NOMO-1 treated with DMSO at 0.1 percent for 48 hours (cell line): ENCODE results near the gene SGTB.
"Not testable (repeated sequence)": the region's sequence is repeated elsewhere in the genome, so short reads cannot be mapped to it uniquely, and the experiment has no call there.

Experiments used
- DNase-seq: peaks from one replicate; lab custom pipeline; 2025; ENCODE audit not compliant: unreplicated experiment; lab: John Stamatoyannopoulos, UW

Gene SGTB

DNA sequence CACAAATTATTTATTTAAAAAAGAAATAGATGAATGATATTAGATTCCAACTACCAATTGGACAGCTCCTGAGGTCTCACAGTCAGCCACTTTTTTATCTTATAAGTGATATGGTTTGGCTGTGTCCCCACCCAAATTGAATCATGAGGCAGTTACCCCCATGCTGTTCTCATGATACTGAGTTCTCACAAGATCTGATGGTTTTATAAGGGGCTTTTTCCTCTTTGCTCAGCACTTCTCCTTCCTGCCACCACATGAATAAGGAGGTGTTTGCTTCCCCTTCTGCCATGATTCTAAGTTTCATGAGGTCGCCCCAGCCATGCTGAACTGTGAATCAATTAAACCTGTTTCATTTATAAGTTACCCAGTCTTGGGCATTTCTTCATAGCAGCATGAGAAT, 13.0 kb upstream of the SGTB start:
- peak; percentile 42 for DNase-seq

DNA sequence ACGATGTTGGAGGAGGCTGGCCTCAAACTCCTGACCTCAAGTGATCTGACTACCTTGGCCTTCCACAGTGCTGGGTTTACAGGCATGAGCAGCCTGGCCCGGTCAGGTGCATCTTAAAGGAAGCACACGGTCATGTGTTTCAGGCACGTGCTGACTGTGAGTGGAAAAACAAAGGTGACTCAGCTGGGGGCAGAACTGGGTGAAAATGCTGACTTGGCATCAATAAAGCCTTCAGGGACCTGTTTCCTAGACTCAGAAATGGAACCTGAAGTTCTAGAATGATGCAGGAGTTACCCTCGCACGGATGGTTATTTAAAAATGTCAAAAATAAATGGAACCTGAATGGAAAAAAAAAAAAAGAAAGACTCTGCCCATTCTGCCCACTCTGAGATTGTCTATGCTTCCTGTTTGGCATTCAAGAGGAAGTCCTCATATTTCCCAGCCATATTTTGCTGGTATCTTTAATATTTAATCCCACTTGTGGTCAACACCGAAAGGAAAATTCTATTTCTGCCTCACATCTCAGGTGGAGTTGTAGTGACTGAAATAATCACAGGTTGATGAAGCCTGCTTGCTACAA, 12.4 kb upstream of the SGTB start:
- not testable (repeated sequence) for DNase-seq

DNA sequence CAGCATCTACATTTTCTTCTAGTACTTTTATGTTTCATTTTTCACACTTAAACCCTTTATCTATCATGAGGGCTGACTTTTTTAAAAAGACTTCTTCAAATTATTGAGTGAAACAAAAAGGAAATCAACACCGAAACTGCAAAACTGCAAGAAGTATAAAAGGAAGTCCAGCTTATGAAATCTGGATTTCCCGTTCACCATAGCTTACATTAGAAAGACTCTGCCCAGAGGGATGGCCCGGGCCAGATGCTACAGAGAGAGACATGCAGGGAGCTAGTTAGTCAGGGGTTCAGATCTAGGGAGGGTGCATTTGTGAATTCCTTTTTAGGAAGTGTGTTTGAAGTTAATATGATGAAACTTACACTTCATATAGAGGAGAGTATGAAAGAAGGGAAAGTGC, 10.1 kb upstream of the SGTB start:
- peak; percentile 36 for DNase-seq

DNA sequence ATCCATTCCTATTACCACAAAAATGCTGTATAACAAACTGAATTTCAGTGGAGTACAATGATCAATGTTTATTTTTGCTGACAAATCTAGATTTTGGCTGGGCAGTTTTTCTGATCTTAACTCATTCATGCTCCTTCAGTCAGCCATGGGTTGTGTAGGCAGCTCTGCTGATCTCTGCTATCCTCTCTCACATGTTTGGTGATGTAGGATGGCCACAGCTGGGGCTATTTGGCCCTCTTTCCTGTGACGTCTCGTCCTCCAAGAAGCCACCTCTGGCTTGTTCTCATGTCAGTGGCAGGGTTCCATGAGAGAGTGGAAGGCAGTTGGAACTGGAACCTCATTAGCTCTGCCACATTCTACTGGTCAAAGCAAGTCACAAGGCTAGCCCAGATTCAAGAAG, 9.0 kb upstream of the SGTB start:
- no peak for DNase-seq

DNA sequence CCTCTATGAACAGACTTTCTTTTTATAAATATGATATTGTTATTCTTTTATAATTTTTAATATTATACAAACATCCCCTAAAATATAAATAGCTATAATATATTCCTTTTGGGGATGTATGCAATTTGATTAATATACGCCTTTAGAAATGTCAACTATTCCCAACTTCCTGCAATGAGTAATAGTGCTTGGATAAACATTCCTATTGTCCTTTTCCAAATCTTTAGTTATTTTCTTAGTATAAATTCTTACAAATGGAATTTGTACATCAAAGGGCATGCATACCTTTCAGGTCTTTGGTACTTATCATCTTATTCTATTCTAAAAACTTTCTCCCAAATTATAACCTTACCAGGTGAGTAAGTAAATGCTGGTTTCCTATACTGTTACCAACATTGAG, 6.3 kb upstream of the SGTB start:
- DNase-seq: no peak

DNA sequence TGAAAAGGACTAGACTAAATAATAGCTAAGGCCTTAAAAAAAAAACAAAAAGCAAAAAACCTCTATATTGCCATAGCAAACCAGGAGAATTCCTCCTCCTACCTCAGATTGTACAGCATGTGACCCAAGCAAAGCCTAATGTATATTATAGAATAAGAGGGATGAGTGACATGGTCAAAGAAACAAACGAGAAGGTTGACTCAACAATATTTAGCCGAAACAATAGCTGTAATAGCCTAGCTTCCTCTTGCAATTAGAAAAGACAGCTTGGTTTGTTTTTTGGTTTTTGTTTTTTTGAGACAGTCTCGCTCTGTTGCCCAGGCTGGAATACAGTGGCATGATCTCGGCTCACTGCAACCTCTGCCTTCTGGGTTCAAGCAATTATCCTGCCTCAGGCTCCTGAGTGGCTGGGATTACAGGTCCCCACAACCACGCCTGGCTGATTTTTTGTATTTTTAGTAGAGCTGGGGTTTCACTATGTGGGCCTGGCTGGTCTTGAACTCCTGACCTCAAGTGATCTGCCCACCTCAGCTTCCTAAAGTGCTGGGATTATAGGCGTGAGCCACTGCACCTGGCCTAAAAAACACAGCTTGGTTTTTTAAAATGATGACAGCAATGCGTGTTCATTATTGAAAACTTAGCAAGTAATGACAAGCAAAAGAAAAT, 5.7 kb upstream of the SGTB start:
- no peak for DNase-seq

DNA sequence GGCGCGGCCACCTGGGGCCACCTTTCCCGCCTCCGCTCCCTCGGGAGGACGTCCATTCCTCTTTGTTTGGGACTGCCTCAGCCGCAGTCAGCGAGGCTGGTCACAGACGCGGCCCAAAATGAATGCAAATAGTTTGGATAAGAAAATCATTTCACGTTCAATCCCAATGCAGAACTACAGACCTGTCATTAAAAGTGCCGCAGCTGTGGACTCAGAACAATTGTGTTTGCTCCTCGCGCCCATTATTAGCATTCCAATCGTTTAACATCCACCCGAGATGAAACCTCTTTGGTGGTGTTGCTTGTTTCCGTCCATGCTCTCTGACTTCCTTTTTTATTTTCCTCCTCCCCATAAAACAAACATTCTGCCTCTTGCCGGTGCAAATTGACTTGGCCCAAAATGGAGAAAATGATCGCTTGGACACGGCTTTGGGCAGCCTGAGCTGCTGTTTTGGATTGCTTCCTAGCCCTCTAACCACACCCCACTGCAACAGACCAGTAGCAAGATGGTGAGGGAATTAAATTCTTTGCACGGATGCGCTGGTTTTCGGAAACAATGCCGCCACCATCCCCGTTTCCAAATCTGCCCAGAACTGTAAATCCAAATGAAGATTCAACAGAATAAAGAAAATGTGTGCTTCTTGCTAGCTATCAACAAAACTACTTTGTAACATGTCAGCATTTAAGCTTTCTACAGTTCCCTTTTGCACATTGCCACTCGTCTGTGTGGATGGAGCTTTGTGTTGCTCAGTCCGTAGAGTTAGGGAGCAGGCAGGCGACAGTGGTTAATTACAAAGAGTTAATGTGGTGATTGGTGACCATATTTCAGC, 880 bp upstream of the SGTB start:
- DNase-seq: peak; percentile 62

DNA sequence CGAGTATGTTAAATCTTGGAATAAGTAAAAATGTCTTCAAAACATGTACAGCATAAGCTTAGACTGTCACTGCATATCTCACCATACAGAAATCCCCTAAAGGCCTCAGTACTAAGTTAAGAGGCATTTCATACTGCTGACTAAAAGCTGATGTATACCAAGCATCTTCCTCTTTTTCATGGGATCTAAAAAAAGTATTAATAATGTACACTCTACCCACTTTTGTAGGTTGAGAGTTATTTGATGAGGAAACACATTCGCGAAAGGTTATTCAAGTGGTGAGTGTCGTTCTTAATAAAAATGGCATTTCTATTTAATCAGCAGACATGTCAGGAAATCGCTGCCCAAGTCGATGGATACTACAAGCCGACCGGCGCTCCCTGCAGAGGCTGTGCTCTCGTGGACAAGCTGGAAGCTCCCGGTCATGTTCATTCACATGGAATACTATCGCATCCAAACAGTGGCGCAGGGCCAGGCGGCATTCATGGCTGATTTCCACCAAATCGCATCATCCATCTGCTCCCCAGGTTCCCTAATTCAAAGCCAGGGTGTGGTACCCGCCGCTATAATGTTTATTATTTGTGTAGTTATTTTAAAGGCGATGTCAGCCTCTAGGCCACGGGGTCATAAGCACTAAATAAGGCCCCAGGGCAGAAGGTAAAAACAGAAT, 724 bp downstream of the SGTB start:
- DNase-seq: peak; percentile 51

DNA sequence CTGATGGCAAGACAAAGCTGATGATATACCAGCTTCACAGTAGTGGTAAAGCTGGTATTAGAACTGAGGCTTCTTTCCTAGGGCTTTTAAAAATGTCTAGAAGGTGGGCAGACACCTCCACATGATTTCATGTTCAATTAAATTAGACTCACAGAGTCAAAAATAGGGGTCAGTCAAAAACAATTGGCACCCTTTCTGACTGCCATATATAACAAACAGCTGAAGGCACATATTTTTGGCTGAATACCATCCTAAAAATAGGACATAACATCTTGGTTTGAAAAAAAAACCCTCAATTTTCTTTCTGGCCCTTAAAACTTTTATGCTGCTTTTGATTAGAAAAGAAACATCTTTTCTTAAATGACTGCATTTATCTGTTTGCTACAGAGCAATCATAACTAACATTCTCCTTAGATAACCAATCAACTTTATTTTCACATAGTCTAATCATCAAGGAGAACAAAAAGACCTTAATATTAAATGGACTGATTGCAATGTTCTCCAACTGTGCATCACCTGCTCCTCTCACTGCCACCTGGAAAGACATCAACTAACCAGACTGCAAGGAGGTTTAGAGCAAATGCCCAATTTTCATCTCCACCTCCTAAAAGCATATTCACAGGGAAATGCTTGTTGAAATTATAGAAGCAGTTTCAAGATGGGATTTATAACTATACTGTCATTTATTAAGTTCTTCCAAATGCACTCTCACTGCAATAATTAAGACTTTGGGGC, 3.2 kb downstream of the SGTB start:
- no peak for DNase-seq

DNA sequence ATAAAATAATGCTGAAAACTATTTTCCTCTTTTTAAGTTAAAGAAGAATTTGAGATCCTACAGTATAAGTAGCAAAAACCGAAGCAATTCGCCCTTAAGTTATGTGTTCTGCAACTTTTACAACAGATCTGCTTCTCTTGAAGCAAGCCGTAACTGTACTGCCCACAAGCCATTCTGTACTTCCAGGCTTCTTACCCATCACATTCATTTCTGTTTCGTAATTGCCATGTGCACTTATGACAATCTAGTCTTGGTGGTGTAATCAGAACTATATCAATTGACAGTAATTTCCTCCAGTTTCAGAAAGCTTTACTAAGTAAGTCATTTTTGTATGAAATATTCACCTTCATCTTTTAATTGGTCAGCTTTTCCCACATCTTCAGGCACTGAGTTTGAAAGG, 13.8 kb downstream of the SGTB start:
- peak; percentile 70 for DNase-seq

DNA sequence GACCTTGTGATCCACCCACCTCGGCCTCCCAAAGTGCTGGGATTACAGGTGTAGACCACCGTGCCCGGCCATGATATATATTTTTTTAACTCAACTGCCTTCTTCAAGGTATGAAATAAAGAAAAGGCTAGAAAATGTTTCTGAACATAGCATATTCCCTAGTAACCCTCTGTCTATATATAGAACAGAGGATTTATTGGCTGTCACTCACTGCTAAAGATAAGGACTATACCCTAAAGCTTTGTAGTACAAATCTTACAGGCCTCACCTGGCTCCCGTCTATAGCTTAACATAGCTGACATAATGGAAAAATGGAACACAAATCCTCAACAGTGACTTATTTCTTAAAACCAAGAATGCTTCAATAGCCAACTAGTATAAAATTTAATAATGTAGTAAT, 14.2 kb downstream of the SGTB start:
- DNase-seq: no peak

DNA sequence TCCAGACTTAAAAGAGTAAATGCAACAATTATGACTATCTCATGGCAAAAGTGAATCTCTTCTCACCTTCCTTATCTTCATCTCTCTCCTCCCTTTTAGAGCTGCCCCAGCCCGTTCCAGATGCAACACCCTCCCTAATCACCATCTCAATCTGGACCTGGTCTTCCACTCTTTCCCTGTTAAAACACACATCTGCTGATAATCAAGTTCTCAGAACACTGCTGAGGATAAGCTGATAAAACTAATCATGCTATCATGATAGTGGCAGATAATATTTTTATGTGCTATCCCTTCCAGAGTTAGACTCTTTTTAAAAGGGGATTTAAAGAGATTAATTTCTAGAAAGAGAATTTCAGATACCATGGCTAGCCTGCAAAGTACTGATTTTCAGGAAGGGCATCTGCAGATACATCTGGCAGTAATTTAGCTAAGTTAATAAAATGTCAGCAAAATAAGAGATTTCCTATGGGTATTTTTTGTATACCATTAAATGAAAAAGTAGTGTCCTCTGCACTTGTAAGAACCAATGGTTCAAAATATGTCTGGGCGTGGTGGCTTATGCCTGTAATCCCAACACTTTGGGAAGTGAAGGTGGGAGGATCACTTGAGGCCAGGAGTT, 17.2 kb downstream of the SGTB start:
- DNase-seq: no peak

DNA sequence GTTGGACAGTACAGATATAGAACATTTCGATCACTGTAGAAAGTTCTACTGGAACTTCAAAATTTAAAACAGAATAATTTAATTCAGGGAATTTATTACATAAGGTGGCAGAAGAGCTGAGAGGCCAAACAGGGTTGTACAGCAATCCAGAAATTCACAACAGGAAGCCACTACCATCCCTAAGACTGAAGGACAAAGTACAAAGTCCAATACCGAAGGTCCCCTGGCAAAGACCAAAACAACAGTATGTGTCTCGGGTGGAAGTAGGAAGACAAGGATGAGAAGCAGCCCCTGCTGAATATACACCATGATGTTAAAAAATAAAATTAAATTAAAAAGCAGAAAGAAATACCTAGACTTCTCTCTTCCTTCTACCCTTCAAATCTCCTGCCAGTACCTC, 19.9 kb downstream of the SGTB start:
- no peak for DNase-seq

DNA sequence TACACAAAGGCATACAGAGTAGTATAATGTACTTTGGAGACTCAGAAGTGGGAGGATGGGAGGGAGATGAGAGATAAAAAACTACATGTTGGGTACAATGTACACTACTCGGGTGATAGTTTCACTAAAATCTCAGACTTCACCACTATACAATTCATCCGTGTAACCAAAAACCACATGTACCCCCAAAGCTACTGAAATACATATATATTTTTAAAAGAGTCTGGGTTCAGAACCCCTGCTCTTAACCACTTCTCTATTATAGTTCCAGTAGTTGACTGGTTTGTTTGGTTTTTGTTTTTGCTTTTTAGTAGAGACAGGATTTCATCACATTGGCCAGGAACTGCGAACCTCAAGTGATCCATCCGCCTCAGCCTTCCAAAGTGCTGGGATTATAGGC, 22.6 kb downstream of the SGTB start:
- no peak for DNase-seq

DNA sequence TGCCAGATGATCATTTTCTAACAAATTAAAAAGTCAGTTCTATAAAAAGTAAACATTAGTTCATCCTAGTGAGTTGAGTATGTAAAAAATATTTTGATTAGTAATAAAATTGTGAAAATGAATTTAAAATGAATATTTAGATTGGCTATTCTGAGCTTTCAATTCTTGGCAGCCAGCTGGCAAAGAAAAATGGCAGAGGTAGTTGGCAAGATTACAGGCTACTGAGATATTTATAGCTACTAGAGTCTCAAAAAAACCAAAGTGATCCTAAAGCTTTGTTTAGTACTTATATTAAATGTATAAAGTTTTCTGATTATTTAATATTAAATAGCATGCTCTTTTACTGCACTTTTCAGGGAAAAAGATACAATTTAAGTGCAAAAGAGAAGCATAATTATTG, 25.0 kb downstream of the SGTB start:
- DNase-seq: no peak

DNA sequence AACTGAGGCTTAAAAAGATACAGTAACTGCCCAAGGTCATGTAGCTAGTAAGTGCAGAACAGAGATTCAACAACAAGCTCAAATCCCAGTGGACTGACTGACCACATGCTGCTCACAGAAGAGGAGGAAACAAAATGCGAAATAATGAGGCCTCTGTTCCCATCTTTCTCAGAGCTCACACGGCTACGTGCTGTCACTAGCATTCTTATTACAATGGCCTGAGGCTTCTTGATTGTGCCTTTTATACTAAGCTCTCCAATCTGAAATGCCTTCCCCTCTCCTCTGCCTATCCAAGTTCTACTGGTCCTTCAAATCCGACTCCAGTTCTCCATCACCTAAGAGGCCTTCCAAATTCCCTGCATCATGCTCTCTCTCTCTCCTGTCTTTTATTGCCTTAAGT, 26.0 kb downstream of the SGTB start:
- no peak for DNase-seq

DNA sequence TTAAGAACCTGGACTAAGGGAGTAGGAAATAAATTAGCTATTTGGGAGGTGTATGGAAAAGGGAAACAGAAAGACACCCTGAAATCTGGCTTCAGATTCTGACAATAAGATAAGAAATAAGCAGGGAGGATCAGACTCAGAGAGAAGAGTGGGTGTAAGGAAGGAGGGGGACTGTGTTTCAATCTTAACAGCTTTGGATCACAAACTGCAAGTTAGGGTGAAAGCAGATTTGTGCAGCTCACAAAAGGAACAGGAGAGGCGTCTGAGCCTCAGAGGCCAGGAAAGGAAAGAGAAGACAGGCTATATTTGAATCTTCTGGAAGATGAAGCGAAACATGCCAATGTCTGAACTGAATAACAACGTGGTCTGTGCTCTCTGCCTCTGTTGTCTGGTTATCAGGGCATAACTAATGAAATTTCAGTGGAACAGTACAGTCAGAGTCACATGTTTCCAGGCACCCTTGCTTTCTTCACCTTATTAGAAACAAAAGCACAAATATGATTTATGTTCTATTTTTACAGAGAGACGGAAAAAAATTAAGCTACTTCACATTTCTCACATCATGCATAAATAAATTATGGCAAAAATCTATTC, 26.6 kb downstream of the SGTB start:
- no peak for DNase-seq

DNA sequence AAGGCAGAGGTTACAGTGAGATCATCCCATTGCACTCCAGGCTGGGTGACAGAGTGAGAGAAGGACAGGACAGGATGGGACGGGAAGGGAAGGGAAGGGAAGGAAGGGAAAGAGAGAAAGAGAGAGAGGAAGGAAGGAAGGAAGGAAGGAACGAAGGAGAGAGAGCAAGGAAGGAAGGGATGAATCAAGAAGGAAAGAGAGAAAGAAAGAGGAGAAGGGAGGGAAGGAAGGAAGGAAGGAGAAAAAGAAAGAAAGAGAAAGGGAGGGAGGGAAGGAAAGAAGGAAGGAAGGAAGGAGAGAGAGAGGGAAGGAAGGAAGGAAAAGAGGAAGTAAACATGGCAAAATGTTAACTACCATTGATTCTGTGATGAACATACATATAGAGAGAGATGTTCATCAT, 28.8 kb downstream of the SGTB start:
- no peak for DNase-seq

DNA sequence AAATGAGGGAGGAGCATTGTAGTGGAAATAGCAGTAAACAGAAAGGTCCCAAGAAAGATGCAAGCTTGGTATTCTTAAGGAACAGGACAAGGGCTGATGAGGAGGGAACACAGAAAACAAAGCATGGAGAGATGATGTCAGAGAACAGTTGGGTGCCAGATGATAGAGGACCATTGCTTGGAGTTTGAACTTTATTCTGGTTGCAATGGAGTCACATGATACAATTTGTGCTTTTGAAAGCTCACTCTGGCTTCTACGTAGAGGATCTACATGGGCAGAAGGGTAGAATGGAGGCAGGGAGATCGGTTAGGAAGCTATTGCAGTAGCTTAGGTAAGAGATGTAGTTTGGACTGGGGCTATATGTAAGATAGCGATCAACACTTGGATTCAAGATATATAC, 39.8 kb downstream of the SGTB start:
- DNase-seq: no peak

DNA sequence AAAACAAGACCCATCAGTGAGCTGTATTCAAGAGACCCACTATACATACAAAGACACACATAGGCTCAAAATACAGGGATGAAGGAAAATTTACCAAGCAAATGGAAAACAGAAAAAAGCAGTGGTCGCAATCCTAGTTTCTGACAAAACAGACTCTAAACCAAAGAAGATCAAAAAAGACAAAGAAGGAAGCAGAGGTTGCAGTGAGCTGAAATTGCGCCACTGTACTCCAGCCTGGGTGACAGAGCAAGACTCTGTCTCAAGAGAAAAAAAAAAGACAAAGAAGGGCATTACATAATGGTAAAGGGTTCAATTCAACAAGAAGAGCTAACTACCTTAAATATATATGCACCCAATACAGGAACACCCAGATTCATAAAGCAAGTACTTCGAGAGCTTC, 45.9 kb downstream of the SGTB start:
- DNase-seq: peak; percentile 31
